ENCODE measurements around the gene HNRNPU.
"Not testable (repeated sequence)": the region's sequence is repeated elsewhere in the genome, so short reads cannot be mapped to it uniquely, and the experiment has no call there.

Gene HNRNPU

DNA sequence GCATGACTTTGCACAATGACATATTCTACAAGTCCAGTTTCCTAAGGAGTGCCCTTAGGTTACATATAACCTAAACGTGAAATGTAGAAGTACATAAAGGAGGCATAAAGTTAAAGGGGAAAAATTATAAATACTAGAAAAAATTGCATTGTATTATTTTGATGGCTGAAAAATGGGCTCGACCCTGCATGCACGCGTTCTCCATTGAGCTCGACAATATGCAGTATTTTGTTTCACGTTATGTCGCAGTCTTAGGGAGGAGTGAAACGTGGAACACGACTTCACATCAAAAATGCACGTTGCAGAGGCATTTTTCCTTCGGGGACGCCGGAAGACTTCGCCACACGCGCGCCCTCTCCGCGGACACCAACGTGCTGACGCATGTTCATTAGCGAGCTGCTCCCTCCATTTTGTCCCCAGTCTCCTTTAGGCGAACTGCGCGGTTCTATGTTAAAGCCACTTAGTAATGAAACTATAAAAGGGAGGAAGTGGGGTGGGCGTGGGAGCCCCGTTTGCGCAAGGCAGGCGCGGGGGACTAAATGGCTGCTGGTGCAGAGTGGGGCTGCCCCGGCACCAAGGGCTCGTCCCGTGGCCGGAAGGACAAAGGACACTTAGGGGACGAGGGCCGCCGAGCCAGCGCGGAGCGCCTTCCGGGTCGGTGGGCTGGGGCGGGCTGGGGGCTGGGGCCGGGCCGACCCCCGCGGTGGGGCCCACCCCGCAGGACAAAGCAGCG lies 29.6 kb downstream of the HNRNPU start:
- Histone ChIP-seq H3K4me1 (ENCODE audit: low read length) (peaks cover 18% of the 10 kb centered on the region), H2AFZ (ENCODE audit: low read length) (peak overlapping the region; percentile 66), H3K9me3 (replicated peaks; ENCODE audit: insufficient read depth, low read length) (no peaks in the 10 kb centered on the region), H3K9me2 (replicated peaks; ENCODE audit: insufficient read depth, low read length) (no peaks in the 10 kb centered on the region), H3K4me3 (ENCODE audit: low read length) (peak overlapping the region; percentile 93), H3K79me2 (ENCODE audit: low read length) (peaks cover 42% of the 10 kb centered on the region), H3K36me3 (replicated peaks; ENCODE audit: insufficient read depth, low read length) (no peaks in the 10 kb centered on the region), H3K27me3 (replicated peaks; ENCODE audit: insufficient read depth, low read length) (no peaks in the 10 kb centered on the region), H3F3A (ENCODE audit: insufficient read depth, low read length) (peaks cover 57% of the 10 kb centered on the region), H4K20me1 (ENCODE audit: insufficient read depth, low read length) (peaks cover 7% of the 10 kb centered on the region), H3K9ac (ENCODE audit: low read length) (peak overlapping the region; percentile 94), H3K27ac (ENCODE audit: low read length) (peak overlapping the region; percentile 96), H3K4me2 (ENCODE audit: low read depth, low read length) (peak overlapping the region; percentile 87)
- no peak for TF ChIP-seq EZH2 (optimal IDR thresholded peaks at IDR 0.05; ENCODE audit: low read depth, low read length)
- TF ChIP-seq, protein P1, sequence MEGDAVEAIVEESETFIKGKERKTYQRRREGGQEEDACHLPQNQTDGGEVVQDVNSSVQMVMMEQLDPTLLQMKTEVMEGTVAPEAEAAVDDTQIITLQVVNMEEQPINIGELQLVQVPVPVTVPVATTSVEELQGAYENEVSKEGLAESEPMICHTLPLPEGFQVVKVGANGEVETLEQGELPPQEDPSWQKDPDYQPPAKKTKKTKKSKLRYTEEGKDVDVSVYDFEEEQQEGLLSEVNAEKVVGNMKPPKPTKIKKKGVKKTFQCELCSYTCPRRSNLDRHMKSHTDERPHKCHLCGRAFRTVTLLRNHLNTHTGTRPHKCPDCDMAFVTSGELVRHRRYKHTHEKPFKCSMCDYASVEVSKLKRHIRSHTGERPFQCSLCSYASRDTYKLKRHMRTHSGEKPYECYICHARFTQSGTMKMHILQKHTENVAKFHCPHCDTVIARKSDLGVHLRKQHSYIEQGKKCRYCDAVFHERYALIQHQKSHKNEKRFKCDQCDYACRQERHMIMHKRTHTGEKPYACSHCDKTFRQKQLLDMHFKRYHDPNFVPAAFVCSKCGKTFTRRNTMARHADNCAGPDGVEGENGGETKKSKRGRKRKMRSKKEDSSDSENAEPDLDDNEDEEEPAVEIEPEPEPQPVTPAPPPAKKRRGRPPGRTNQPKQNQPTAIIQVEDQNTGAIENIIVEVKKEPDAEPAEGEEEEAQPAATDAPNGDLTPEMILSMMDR (IDR thresholded peaks at IDR 0.05; ENCODE audit: low read length) = no peak
- no peak for TF ChIP-seq EZH2phosphoT487 (IDR thresholded peaks at IDR 0.05; ENCODE audit: low read length)
- DNase-seq = peak; percentile 94

DNA sequence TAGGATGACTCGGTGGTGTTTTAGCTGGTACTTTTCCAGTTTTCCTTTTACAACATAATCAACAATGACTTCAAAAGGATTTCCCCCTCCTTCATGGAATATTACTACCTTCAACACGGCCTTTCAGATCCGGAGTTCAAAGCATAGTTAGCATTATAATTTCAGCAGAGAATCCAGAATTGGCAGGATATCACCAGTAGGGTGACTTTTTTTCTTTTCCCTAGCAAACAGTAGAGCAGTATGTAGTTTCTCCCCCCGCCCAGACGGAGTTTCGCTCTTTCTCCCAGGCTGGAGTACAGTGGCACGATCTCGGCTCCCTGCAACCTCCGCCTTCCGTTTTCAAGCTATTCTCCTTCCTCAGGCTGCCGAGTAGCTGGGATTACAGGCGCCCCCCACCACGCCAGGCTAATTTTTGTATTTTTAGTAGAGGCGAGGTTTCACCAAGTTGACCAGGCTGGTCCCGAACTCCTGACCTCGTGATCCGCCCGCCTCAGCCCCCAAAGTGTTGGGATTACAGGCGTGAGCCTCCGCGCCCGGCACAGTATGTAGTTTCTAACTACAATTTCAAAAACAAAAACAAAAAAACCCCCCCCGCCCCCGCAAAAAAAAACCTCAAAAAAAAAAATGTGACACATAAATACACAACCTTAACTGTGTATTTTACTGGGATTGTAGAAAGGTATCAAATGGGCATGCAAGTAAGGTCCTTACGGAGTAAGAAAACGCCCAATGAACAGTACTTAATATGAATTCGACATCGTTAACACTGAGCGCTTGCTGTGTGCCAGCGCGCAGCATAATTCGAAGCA lies 30.4 kb downstream of the HNRNPU start:
- H3K9ac ChIP-seq (ENCODE audit: low read length) = peak overlapping the region; percentile 94
- H3F3A ChIP-seq (ENCODE audit: insufficient read depth, low read length) = peaks cover 50% of the 10 kb centered on the region
- H3K9me3 ChIP-seq (replicated peaks; ENCODE audit: insufficient read depth, low read length) = no peaks in the 10 kb centered on the region
- H3K4me1 ChIP-seq (ENCODE audit: low read length) = peaks cover 16% of the 10 kb centered on the region
- H3K4me2 ChIP-seq (ENCODE audit: low read depth, low read length) = peak overlapping the region; percentile 87
- H3K79me2 ChIP-seq (ENCODE audit: low read length) = peaks cover 34% of the 10 kb centered on the region
- H3K9me2 ChIP-seq (replicated peaks; ENCODE audit: insufficient read depth, low read length) = no peaks in the 10 kb centered on the region
- H2AFZ ChIP-seq (ENCODE audit: low read length) = peak overlapping the region; percentile 66
- H3K36me3 ChIP-seq (replicated peaks; ENCODE audit: insufficient read depth, low read length) = no peaks in the 10 kb centered on the region
- H4K20me1 ChIP-seq (ENCODE audit: insufficient read depth, low read length) = peaks cover 1% of the 10 kb centered on the region; the same call in 1 of the 2 replicates
- H3K27ac ChIP-seq (ENCODE audit: low read length) = peak overlapping the region; percentile 96
- peak overlapping the region; percentile 93 for H3K4me3 ChIP-seq (ENCODE audit: low read length)
- DNase-seq = peak; percentile 87
- no peaks in the 10 kb centered on the region for H3K27me3 ChIP-seq (replicated peaks; ENCODE audit: insufficient read depth, low read length)
- TF ChIP-seq, protein P1 (IDR thresholded peaks at IDR 0.05; ENCODE audit: low read length) = peak; percentile 43
- no peak for TF ChIP-seq EZH2 (optimal IDR thresholded peaks at IDR 0.05; ENCODE audit: low read depth, low read length)

DNA sequence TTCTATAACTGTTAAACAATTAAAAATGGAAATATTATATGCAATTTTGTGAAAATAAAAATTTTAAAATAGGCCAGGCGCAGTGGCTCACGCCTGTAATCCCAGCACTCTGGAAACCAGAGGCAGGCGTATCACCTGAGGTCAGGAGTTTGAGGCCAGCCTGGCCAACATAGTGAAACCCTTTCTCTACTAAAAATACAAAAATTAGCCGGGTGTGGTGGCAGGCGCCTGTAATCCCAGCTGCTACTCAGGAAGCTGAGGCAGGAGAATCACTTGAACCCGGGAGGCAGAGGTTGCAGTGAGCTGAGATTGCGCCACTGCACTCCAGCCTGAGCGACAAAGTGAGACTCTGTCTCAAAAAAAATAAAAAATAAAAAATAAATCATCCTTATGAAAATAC lies 31.1 kb downstream of the HNRNPU start:
- DNase-seq; H3K36me3 ChIP-seq (replicated peaks; ENCODE audit: insufficient read depth, low read length); H4K20me1 ChIP-seq (ENCODE audit: insufficient read depth, low read length); H3K27me3 ChIP-seq (replicated peaks; ENCODE audit: insufficient read depth, low read length); H3K9me2 ChIP-seq (replicated peaks; ENCODE audit: insufficient read depth, low read length); H3K9me3 ChIP-seq (replicated peaks; ENCODE audit: insufficient read depth, low read length): not testable (repeated sequence)
- H3K4me1 ChIP-seq (ENCODE audit: low read length) = peaks cover 13% of the 10 kb centered on the region
- H2AFZ ChIP-seq (ENCODE audit: low read length) = peak overlapping the region; percentile 66
- H3K27ac ChIP-seq (ENCODE audit: low read length) = peak overlapping the region; percentile 96; the same call in 1 of the 2 replicates
- H3K79me2 ChIP-seq (ENCODE audit: low read length) = peaks cover 27% of the 10 kb centered on the region
- peak overlapping the region; percentile 87 for H3K4me2 ChIP-seq (ENCODE audit: low read depth, low read length)
- peak overlapping the region; percentile 93 for H3K4me3 ChIP-seq (ENCODE audit: low read length)
- peak overlapping the region; percentile 94 for H3K9ac ChIP-seq (ENCODE audit: low read length)
- peaks cover 45% of the 10 kb centered on the region for H3F3A ChIP-seq (ENCODE audit: insufficient read depth, low read length)

All from MM.1S (cell line).